Caco-2 (cell line): ENCODE measurements around the gene PTMA. TPM values are rescaled to one million over a fixed set of nuclear protein-coding genes. Genes with fewer than 3 reads are reported as not detected.

Source experiments
- BruUV-seq: library from RNA; stranded (reverse); fragments of 400-500 nt; replicated peaks from 2 replicates; lab custom pipeline; 2021; lab: Mats Ljungman, UMichigan
- CTCF ChIA-PET: fragments of 300-600 bp; sonication (Branson Sonifier 250); formaldehyde crosslinking; loops from one replicate; lab custom pipeline; 2022; ENCODE audit warnings: antibody characterized with exemption; lab: Charles Lee
- POLR2A ChIA-PET: fragments of 300-600 bp; sonication (Branson Sonifier 250); formaldehyde crosslinking; loops from one replicate; lab custom pipeline; 2022; ENCODE audit warnings: antibody characterized with exemption; lab: Charles Lee
- DNase-seq, 2 experiments: peaks; one replicate each; pipeline versions ENCODE4 v3.0.0 to v3.0.0-alpha.2; 2020 to 2022
- H3K27me3 ChIP-seq: replicated peaks from 2 replicates; pipeline ENCODE4 v1.6.0; 2011; ENCODE audit warnings: low read length; ENCODE audit not compliant: control insufficient read depth, insufficient read depth
- H3K36me3 ChIP-seq: 2 replicates; pipeline ENCODE4 v1.5.1; 2011; ENCODE audit warnings: low read length; ENCODE audit not compliant: control insufficient read depth, insufficient read depth
- H3K4me1 ChIP-seq: fragments of 250-450 bp; sonication (Bioruptor Pico); 2 replicates; pipeline ENCODE4 v1.5.1; 2020; ENCODE audit warnings: mild to moderate bottlenecking
- H3K4me3 ChIP-seq: 2 replicates; pipeline ENCODE4 v1.5.1; 2011; ENCODE audit warnings: low read depth, mild to moderate bottlenecking, control low read depth, low read length
- H3K9me3 ChIP-seq: fragments of 250-450 bp; sonication (Bioruptor Pico); 2 replicates; pipeline ENCODE4 v1.5.1; 2020; ENCODE audit warnings: mild to moderate bottlenecking, moderate library complexity
- H3K27ac Mint-ChIP-seq: one replicate; pipeline ENCODE4 v1.8.0; 2022; ENCODE audit warnings: mixed read lengths; ENCODE audit not compliant: unreplicated experiment
- H3K27me3 Mint-ChIP-seq: one replicate; pipeline ENCODE4 v1.8.0; 2022; ENCODE audit warnings: mixed read lengths; ENCODE audit not compliant: insufficient read depth, unreplicated experiment
- H3K36me3 Mint-ChIP-seq: one replicate; pipeline ENCODE4 v1.8.0; 2022; ENCODE audit warnings: mild to moderate bottlenecking, mixed read lengths; ENCODE audit not compliant: insufficient read depth, unreplicated experiment
- H3K4me1 Mint-ChIP-seq: one replicate; pipeline ENCODE4 v1.8.0; 2022; ENCODE audit warnings: low read depth, mixed read lengths; ENCODE audit not compliant: unreplicated experiment
- H3K4me3 Mint-ChIP-seq: one replicate; pipeline ENCODE4 v1.8.0; 2022; ENCODE audit warnings: mild to moderate bottlenecking, moderate library complexity, mixed read lengths; ENCODE audit not compliant: unreplicated experiment
- H3K9me3 Mint-ChIP-seq: one replicate; pipeline ENCODE4 v1.8.0; 2022; ENCODE audit warnings: mixed read lengths; ENCODE audit not compliant: unreplicated experiment
- CTCF ChIP-seq, 2 experiments: fragments of 200-600 bp in 1 of 2; IDR thresholded peaks; 1 replicate in 1 of 2; 2 replicates in 1 of 2; pipeline versions ENCODE4 v1.5.1 to v1.8.0; 2011 to 2022; ENCODE audit warnings: antibody characterized with exemption in 1 of 2, control low read depth in 1 of 2, inconsistent platforms in 1 of 2, low read depth in 1 of 2, low read length in 1 of 2, mild to moderate bottlenecking in 1 of 2, moderate library complexity in 1 of 2; ENCODE audit not compliant: insufficient read depth in 1 of 2, severe bottlenecking in 1 of 2, unreplicated experiment in 1 of 2
- intact Hi-C: fragments of 100-400 bp; cut with micrococcal nuclease; formaldehyde crosslinking; loops from one replicate; pipeline ENCODE4 v1.10.0; 2022; ENCODE audit not compliant: unreplicated experiment
- total RNA-seq: library from RNA; stranded (reverse); gene quantifications from 2 replicates; pipeline ENCODE4 v1.2.3, GENCODE V29; 2022

Gene PTMA
- total RNA-seq, 1 experiment from 2014 or later, result 669 TPM

- H3K27me3 ChIP-seq, result no peaks in the 10 kb centered on the region
- H3K4me3 ChIP-seq, result no peak overlapping the region
- POLR2A ChIA-PET, result no interaction called here
- intact Hi-C loops, result no loop called here
- H3K9me3 ChIP-seq, result no peaks in the 10 kb centered on the region
- no peaks in the 10 kb centered on the region for H3K36me3 ChIP-seq
- H3K4me3 Mint-ChIP-seq, result no peak overlapping the region
- peaks cover 10% of the 10 kb centered on the region for H3K4me1 Mint-ChIP-seq
- CTCF ChIA-PET, result no interaction called here
- DNase-seq, result no peak
- H3K27ac Mint-ChIP-seq, result no peak overlapping the region
- peaks cover 31% of the 10 kb centered on the region for H3K4me1 ChIP-seq
- BruUV-seq, result no TSS peak
- TF ChIP-seq CTCF (IDR thresholded peaks at IDR 0.05; ENCODE audit: insufficient read depth in 1 of 2, low read depth in 1 of 2, low read length in 1 of 2, severe bottlenecking in 1 of 2, unreplicated experiment in 1 of 2), result no peak
- peaks cover 19% of the 10 kb centered on the region for H3K36me3 Mint-ChIP-seq
- H3K9me3 Mint-ChIP-seq, result no peaks in the 10 kb centered on the region
- H3K27me3 Mint-ChIP-seq, result no peaks in the 10 kb centered on the region
These were observed 24.8 kb upstream of the PTMA start for GRCh38 chr2:231683292-231684235.

GRCh38 chr2:231684314-231685223 lies 23.8 kb upstream of the PTMA start:
- H3K27ac Mint-ChIP-seq, result no peak overlapping the region
- Histone ChIP-seq H3K36me3 (no peaks in the 10 kb centered on the region), H3K4me1 (peaks cover 22% of the 10 kb centered on the region), H3K27me3 (no peaks in the 10 kb centered on the region), H3K4me3 (no peak overlapping the region), H3K9me3 (no peaks in the 10 kb centered on the region)
- no peak for DNase-seq
- no TSS peak for BruUV-seq
- no peaks in the 10 kb centered on the region for H3K9me3 Mint-ChIP-seq
- no peaks in the 10 kb centered on the region for H3K27me3 Mint-ChIP-seq
- peaks cover 19% of the 10 kb centered on the region for H3K36me3 Mint-ChIP-seq
- H3K4me1 Mint-ChIP-seq, result peaks cover 10% of the 10 kb centered on the region
- ChIA-PET CTCF (interaction anchor here (0.7 kb wide), 1 partner anchor 83 kb away, joined by 3 read pairs; no protein-coding TSS in a partner anchor), POLR2A (no interaction called here)
- no peak overlapping the region for H3K4me3 Mint-ChIP-seq
- no peak for TF ChIP-seq CTCF (IDR thresholded peaks at IDR 0.05; ENCODE audit: insufficient read depth in 1 of 2, low read depth in 1 of 2, low read length in 1 of 2, severe bottlenecking in 1 of 2, unreplicated experiment in 1 of 2)
- intact Hi-C loops, result no loop called here
